UCSD-AML1 (cell line): ENCODE data around the gene CD8A.
"Not testable (repeated sequence)": the region's sequence is repeated elsewhere in the genome, so short reads cannot be mapped to it uniquely, and the experiment has no call there.

Experiments
- DNase-seq: peaks from one replicate; lab custom pipeline; 2025; ENCODE audit not compliant: unreplicated experiment; lab: John Stamatoyannopoulos, UW

The CD8A gene

GRCh38 chr2:86741889-86742498 is 48.7 kb downstream of the CD8A start:
- DNase-seq: not testable (repeated sequence)

GRCh38 chr2:86739889-86740288 is 50.8 kb downstream of the CD8A start:
- DNase-seq: not testable (repeated sequence)

- DNase-seq: not testable (repeated sequence)
Measured at GRCh38 chr2:86739485-86739884, 51.2 kb downstream of the CD8A start.

- not testable (repeated sequence) for DNase-seq
Measured at GRCh38 chr2:86734896-86735295, 55.8 kb downstream of the CD8A start.
